Measurements from ENCODE around the gene DAND5.

DNA sequence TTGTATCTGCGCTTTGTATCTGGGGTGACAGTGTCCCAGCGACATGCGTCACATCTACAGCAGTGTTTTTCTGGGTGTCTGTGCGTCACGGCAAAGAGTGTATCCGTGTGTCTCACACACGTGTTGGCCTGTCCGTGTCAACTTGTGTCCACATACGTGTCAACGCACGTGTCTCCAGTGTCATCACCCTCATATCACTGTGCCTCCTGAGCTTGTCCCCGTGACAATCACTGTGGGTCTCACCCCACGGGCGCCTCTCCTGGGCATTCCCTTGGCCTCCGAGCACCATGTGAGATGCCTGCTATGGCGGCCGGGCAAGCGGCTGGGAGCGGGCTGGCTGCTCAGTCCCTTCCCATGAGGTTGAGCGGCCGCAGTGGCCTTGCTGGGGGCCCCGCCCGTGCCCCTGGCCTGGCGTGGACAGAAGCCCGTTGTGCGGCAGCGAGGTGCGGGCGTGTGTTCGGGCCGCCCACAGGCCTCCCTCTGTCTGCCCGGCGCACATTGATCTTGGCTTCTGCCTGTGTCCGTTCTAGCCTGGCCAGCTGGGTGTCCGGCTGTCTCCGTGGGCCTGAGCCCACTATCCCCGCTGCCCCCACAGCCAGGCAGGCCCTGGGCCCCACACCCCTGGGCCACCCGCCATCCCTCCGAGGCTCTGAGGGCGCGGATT is 32.3 kb downstream of the DAND5 start:
- TF ChIP-seq POLR2AphosphoS5 (IDR thresholded peaks at IDR 0.05) (peak; percentile 10), POLR2A (IDR thresholded peaks at IDR 0.05) (no peak)
- TF ChIP-seq, protein P1, sequence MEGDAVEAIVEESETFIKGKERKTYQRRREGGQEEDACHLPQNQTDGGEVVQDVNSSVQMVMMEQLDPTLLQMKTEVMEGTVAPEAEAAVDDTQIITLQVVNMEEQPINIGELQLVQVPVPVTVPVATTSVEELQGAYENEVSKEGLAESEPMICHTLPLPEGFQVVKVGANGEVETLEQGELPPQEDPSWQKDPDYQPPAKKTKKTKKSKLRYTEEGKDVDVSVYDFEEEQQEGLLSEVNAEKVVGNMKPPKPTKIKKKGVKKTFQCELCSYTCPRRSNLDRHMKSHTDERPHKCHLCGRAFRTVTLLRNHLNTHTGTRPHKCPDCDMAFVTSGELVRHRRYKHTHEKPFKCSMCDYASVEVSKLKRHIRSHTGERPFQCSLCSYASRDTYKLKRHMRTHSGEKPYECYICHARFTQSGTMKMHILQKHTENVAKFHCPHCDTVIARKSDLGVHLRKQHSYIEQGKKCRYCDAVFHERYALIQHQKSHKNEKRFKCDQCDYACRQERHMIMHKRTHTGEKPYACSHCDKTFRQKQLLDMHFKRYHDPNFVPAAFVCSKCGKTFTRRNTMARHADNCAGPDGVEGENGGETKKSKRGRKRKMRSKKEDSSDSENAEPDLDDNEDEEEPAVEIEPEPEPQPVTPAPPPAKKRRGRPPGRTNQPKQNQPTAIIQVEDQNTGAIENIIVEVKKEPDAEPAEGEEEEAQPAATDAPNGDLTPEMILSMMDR (IDR thresholded peaks at IDR 0.05), result no peak
